PC-9 (cell line): ENCODE measurements around the gene CFAP77.

Experiments
- CTCF ChIP-seq: fragments of 200-600 bp; sonication (generic); conservative IDR thresholded peaks from 2 replicates; pipeline ENCODE4 v1.6.1; 2017; ENCODE audit warnings: mixed run types, antibody characterized with exemption, mild to moderate bottlenecking, moderate library complexity
- EZH2 ChIP-seq: fragments of 200-600 bp; sonication (generic); IDR thresholded peaks from 2 replicates; pipeline ENCODE4 v1.8.0; 2017; ENCODE audit warnings: antibody characterized with exemption, low read depth

GRCh38 chr9:132451276-132451675 is 41.3 kb downstream of the CFAP77 start:
- no peak for TF ChIP-seq CTCF
- TF ChIP-seq EZH2 = no peak
